ENCODE data around the gene ACAA1.

ACAA1 gene

GRCh38 chr3:38141173-38141951, 4.4 kb upstream of the ACAA1 start:
- no peak for TF ChIP-seq CTCF (conservative IDR thresholded peaks at IDR 0.05; ENCODE audit: control insufficient read depth, insufficient read depth, low read depth, low read length)
- H3K4me3 ChIP-seq (ENCODE audit: control insufficient read depth, low read depth, low read length): no peak overlapping the region
- DNase-seq (ENCODE audit: low read depth): no peak

DNA sequence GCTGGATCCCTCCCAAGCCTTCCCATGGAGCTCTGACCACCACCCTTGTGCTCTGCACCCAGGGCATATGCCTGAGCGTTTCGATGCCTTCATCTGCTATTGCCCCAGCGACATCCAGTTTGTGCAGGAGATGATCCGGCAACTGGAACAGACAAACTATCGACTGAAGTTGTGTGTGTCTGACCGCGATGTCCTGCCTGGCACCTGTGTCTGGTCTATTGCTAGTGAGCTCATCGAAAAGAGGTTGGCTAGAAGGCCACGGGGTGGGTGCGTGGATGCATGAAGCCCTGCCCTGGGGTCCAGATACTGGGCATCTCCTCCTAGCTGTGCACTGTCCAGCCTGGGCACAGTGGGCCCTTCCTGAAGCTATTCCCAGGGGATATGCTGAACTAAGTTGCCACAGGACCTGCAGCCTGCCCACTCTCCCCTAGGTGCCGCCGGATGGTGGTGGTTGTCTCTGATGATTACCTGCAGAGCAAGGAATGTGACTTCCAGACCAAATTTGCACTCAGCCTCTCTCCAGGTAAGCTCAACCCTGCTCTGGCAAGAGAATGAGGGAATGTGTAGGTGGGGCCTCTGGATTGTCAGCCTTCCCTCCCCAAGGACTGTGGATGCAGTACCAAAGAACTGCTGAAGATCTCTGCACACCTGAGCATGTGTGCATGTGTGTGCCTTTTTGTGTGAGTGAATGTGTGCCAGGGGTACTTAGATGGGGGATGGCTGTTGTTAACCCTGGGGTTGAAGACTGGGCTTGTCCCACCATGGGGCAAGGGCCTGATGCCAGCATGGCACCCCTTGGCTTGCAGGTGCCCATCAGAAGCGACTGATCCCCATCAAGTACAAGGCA, 3.6 kb upstream of the ACAA1 start:
- no peak for DNase-seq (ENCODE audit: low read depth)
- no peak overlapping the region for H3K4me3 ChIP-seq (ENCODE audit: control insufficient read depth, low read depth, low read length)
- TF ChIP-seq CTCF (conservative IDR thresholded peaks at IDR 0.05; ENCODE audit: control insufficient read depth, insufficient read depth, low read depth, low read length): no peak

- TF ChIP-seq CTCF (conservative IDR thresholded peaks at IDR 0.05; ENCODE audit: control insufficient read depth, insufficient read depth, low read depth, low read length): no peak
- DNase-seq (ENCODE audit: low read depth): no peak
- H3K4me3 ChIP-seq (ENCODE audit: control insufficient read depth, low read depth, low read length): peak overlapping the region; percentile 79
Observed at GRCh38 chr3:38139652-38140051, 2.7 kb upstream of the ACAA1 start.

DNA sequence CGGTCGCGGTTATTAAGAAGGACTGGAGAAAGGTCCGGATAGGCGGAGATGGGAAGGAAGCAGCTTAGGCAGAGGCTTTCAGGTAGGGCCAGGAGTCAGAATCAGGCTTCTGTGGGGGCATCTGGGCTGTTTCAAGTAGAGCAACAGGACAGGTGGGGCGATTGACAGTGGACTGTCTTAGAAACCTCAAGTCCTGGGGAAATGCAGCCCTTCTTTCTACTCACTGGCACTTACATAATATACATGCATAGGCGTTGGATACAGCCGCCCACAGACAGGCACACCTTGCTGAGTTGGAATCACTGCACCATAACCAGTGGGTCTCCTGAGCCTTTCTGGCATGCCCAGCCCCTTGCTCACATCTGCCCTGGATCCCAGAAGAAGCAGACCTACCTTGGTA, 2.3 kb upstream of the ACAA1 start:
- DNase-seq (ENCODE audit: low read depth): no peak
- peak overlapping the region; percentile 79 for H3K4me3 ChIP-seq (ENCODE audit: control insufficient read depth, low read depth, low read length)
- no peak for TF ChIP-seq CTCF (conservative IDR thresholded peaks at IDR 0.05; ENCODE audit: control insufficient read depth, insufficient read depth, low read depth, low read length)

DNA sequence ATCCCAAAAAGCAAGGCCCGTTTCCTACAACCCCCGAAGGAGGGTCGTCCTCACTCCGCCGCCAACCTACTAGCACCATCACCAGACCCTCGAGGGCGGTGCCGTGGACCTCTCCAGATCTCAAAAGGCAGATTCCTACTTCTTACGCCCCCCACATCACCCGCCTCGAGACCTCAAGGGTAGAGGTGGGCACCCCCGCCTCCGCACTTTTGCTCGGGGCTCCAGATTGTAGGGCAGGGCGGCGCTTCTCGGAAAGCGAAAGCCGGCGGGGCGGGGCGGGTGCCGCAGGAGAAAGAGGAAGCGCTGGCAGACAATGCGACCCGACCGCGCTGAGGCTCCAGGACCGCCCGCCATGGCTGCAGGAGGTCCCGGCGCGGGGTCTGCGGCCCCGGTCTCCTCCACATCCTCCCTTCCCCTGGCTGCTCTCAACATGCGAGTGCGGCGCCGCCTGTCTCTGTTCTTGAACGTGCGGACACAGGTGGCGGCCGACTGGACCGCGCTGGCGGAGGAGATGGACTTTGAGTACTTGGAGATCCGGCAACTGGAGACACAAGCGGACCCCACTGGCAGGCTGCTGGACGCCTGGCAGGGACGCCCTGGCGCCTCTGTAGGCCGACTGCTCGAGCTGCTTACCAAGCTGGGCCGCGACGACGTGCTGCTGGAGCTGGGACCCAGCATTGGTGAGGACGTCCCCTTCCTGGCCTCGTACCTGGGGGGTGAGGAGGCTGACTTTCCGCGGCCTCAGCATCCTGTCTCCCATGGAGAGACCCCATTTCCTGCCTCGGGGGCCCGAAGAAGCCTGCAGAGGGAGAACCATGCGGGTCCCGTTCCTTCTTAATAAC, 1.6 kb upstream of the ACAA1 start, which contains the start of gene MYD88:
TSS of gene MYD88 (plus strand) at position 313 of the 842 bp plus-strand sequence. CDS start at position 353, 40 bp downstream.
- peak; percentile 43 for DNase-seq (ENCODE audit: low read depth)
- TF ChIP-seq CTCF (conservative IDR thresholded peaks at IDR 0.05; ENCODE audit: control insufficient read depth, insufficient read depth, low read depth, low read length): no peak
- H3K4me3 ChIP-seq (ENCODE audit: control insufficient read depth, low read depth, low read length): peak within 1 kb of the TSS; percentile 80
